GM18867 (cell line): ENCODE measurements around the gene ZBTB8B.
"Not testable (repeated sequence)": the region's sequence is repeated elsewhere in the genome, so short reads cannot be mapped to it uniquely, and the experiment has no call there.

Source experiments
- ATAC-seq: cut with Tn5 transposase; IDR thresholded peaks from one replicate; pipeline ENCODE4 v1.9.1; 2021; ENCODE audit warnings: mild to moderate bottlenecking, moderate library complexity; ENCODE audit not compliant: unreplicated experiment

ZBTB8B gene

GRCh38 chr1:32464716-32465577 lies at the start of gene ZBTB8B:
Gene ZBTB8B, plus strand, starts transcription at chr1:32465072. Its CDS starts 5,553 bp downstream, at chr1:32470625.
- ATAC-seq, result no peak

GRCh38 chr1:32421775-32422174 lies 43.1 kb upstream of the ZBTB8B start:
- ATAC-seq, result no peak

GRCh38 chr1:32426489-32427255 lies 38.2 kb upstream of the ZBTB8B start:
- no peak for ATAC-seq

- ATAC-seq, result no peak
Observed at GRCh38 chr1:32427264-32427963, 37.5 kb upstream of the ZBTB8B start.

- ATAC-seq, result no peak
Observed at GRCh38 chr1:32431736-32432400, 33.0 kb upstream of the ZBTB8B start.

GRCh38 chr1:32438136-32438535 lies 26.7 kb upstream of the ZBTB8B start:
- ATAC-seq, result no peak

GRCh38 chr1:32438777-32439176 lies 26.1 kb upstream of the ZBTB8B start:
- not testable (repeated sequence) for ATAC-seq

- ATAC-seq, result not testable (repeated sequence)
Observed at GRCh38 chr1:32441467-32441866, 23.4 kb upstream of the ZBTB8B start.

GRCh38 chr1:32447469-32448185 lies 17.2 kb upstream of the ZBTB8B start:
- ATAC-seq, result no peak

GRCh38 chr1:32448186-32448772 lies 16.6 kb upstream of the ZBTB8B start:
- not testable (repeated sequence) for ATAC-seq

GRCh38 chr1:32448773-32449456 lies 16.0 kb upstream of the ZBTB8B start:
- ATAC-seq, result no peak

- not testable (repeated sequence) for ATAC-seq
Observed at GRCh38 chr1:32449457-32449831, 15.4 kb upstream of the ZBTB8B start.

GRCh38 chr1:32454726-32455125 lies 10.1 kb upstream of the ZBTB8B start:
- ATAC-seq, result no peak

- no peak for ATAC-seq
Observed at GRCh38 chr1:32455958-32456357, 8.9 kb upstream of the ZBTB8B start.

GRCh38 chr1:32458798-32459197 lies 6.1 kb upstream of the ZBTB8B start:
- ATAC-seq, result not testable (repeated sequence)

- not testable (repeated sequence) for ATAC-seq
Observed at GRCh38 chr1:32462977-32463376, 1.9 kb upstream of the ZBTB8B start.

- ATAC-seq, result no peak
Observed at GRCh38 chr1:32464191-32464715, 619 bp upstream of the ZBTB8B start.

- ATAC-seq, result no peak
Observed at GRCh38 chr1:32465578-32465933, 684 bp downstream of the ZBTB8B start.

- no peak for ATAC-seq
Observed at GRCh38 chr1:32466761-32467160, 1.9 kb downstream of the ZBTB8B start.
